Vagina (tissue), 2 donors: ENCODE measurements around the gene SACM1L. TPM values are rescaled to one million over a fixed set of nuclear protein-coding genes. Genes with fewer than 3 reads are reported as not detected.

Experiments used
- DNase-seq, 2 donors: peaks; one replicate each; pipeline ENCODE4 v3.0.0-alpha.2; 2017; ENCODE audit errors: extremely low spot score in 2 of 2
- H3K27ac ChIP-seq: fragments of 200-600 bp; sonication (generic); one replicate; pipeline ENCODE4 v1.5.1; 2019
- H3K27me3 ChIP-seq: fragments of 200-600 bp; sonication (generic); one replicate; pipeline ENCODE4 v1.5.1; 2019
- H3K36me3 ChIP-seq, 2 donors: fragments of 200-600 bp; sonication (generic); one replicate each; pipeline ENCODE4 v1.5.1; 2017 to 2019
- H3K4me1 ChIP-seq: fragments of 200-600 bp; sonication (generic); one replicate; pipeline ENCODE4 v1.5.1; 2019
- H3K4me3 ChIP-seq, 2 donors: fragments of 200-600 bp; sonication (generic); 1 replicate in 1 of 2; 2 replicates in 1 of 2; pipeline ENCODE4 v1.5.1; 2016 to 2019
- H3K9me3 ChIP-seq: fragments of 200-600 bp; sonication (generic); one replicate; pipeline ENCODE4 v1.5.1; 2019
- POLR2A ChIP-seq, 2 donors: fragments of 450-650 bp; IDR thresholded peaks; one replicate each; pipeline ENCODE4 v1.6.1; 2017; ENCODE audit warnings: antibody characterized with exemption in 2 of 2, mild to moderate bottlenecking in 2 of 2, moderate library complexity in 2 of 2
- POLR2AphosphoS5 ChIP-seq, 2 donors: sonication (generic); formaldehyde crosslinking; IDR thresholded peaks; one replicate each; pipeline ENCODE4 v1.9.0; 2017; ENCODE audit warnings: antibody characterized with exemption in 2 of 2, mild to moderate bottlenecking in 2 of 2, low read depth in 1 of 2; ENCODE audit not compliant: insufficient read depth in 1 of 2
- intact Hi-C: fragments of 100-400 bp; cut with DNase I; formaldehyde crosslinking; loops from one replicate; pipeline ENCODE4 v1.15.1; 2023
- total RNA-seq: library from RNA; depleted of rRNA; stranded (reverse); fragments of >200 nt; gene quantifications from one replicate; pipeline ENCODE4 v1.2.3, GENCODE V29; 2016
- TF ChIP-seq, protein P1 (sequence below), 3 experiments: fragments of 450-650 bp in 2 of 3; fragments of 200-600 bp in 1 of 3; sonication (generic) in 1 of 3; IDR thresholded peaks; one replicate each; pipeline ENCODE4 v1.5.1; 2017 to 2019; ENCODE audit warnings: antibody characterized with exemption in 3 of 3, mild to moderate bottlenecking in 2 of 3, moderate library complexity in 2 of 3

The SACM1L gene
- total RNA-seq, 1 donor from 2014 or later = 32.7 TPM

DNA sequence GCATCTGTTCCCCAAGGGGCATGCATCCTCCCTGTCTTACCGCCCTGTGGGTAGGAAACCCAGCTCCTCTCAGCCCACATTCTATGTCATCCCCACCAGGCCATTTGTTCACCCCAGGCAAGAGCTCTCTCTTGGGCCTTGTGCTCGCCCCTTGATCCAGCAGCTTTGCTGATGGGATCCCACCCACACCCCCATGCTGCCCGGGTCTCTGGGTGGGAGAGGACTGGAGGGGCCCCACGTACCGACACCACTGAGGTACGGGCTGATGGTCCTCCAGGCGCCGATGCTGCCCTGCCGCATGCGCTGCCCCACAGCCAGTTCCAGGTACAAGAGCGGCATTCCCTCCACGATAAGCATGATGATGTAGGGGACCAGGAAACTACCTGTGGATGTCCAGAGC lies 92.6 kb downstream of the SACM1L start:
- H3K4me1 ChIP-seq = no peaks in the 10 kb centered on the region
- H3K27ac ChIP-seq = no peak overlapping the region
- peak; percentile 44 to 79 for DNase-seq
- H3K4me3 ChIP-seq = no peak overlapping the region
- H3K36me3 ChIP-seq = no peaks in the 10 kb centered on the region
- intact Hi-C loops = no loop called here
- no peaks in the 10 kb centered on the region for H3K27me3 ChIP-seq
- TF ChIP-seq POLR2AphosphoS5 (IDR thresholded peaks at IDR 0.05; ENCODE audit: insufficient read depth in 1 of 2, low read depth in 1 of 2) (no peak), POLR2A (IDR thresholded peaks at IDR 0.05) (no peak)
- TF ChIP-seq, protein P1, sequence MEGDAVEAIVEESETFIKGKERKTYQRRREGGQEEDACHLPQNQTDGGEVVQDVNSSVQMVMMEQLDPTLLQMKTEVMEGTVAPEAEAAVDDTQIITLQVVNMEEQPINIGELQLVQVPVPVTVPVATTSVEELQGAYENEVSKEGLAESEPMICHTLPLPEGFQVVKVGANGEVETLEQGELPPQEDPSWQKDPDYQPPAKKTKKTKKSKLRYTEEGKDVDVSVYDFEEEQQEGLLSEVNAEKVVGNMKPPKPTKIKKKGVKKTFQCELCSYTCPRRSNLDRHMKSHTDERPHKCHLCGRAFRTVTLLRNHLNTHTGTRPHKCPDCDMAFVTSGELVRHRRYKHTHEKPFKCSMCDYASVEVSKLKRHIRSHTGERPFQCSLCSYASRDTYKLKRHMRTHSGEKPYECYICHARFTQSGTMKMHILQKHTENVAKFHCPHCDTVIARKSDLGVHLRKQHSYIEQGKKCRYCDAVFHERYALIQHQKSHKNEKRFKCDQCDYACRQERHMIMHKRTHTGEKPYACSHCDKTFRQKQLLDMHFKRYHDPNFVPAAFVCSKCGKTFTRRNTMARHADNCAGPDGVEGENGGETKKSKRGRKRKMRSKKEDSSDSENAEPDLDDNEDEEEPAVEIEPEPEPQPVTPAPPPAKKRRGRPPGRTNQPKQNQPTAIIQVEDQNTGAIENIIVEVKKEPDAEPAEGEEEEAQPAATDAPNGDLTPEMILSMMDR (IDR thresholded peaks at IDR 0.05) = no peak
- no peaks in the 10 kb centered on the region for H3K9me3 ChIP-seq

DNA sequence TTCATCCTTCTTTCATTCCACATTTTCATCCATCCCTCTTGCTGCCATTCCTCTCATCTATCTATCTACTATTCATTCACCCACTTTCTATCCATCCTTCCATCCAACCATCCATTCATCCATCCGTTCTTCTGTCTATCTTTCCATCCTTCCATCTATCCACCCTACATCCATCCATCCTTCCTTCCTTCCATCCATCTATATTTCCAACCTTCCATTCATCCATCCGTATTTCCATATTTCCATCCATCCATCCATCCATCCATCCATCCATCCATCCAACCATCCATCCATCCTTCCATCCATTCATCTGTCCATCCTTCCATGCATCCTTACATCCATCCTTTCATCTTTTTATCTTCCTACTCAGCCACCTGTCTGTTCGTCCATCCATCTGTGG lies 93.2 kb downstream of the SACM1L start:
- no peaks in the 10 kb centered on the region for H3K36me3 ChIP-seq
- no peak overlapping the region for H3K27ac ChIP-seq
- DNase-seq = no peak
- intact Hi-C loops = no loop called here
- no peaks in the 10 kb centered on the region for H3K9me3 ChIP-seq
- H3K4me3 ChIP-seq = no peak overlapping the region
- TF ChIP-seq, protein P1 (IDR thresholded peaks at IDR 0.05) = no peak
- no peaks in the 10 kb centered on the region for H3K27me3 ChIP-seq
- H3K4me1 ChIP-seq = no peaks in the 10 kb centered on the region

DNA sequence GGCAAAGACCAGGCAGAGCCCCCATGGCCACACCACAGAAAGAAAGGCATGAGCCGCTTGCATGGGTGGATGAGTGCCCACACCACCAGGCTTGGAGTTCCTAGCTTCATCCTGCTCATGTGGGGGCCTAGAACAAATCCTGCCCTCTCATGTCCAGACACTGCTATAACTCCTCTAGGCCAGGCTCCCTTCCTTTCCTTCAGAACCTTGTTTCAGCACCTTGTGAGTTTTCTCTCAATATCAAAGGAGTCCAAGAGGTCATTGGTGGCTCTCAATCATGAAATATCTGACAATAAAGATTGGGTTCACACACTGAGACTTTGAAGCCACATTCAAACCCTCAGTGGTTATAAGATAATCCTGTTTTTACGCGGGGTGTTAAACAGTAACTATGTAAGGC lies 94.5 kb downstream of the SACM1L start:
- no peak overlapping the region for H3K4me3 ChIP-seq
- no peaks in the 10 kb centered on the region for H3K4me1 ChIP-seq
- DNase-seq = peak in 1 of 2 donors; percentile 52
- H3K36me3 ChIP-seq = no peaks in the 10 kb centered on the region
- intact Hi-C loops = no loop called here
- H3K27ac ChIP-seq = no peak overlapping the region
- H3K9me3 ChIP-seq = no peaks in the 10 kb centered on the region
- TF ChIP-seq POLR2A (IDR thresholded peaks at IDR 0.05) = no peak
- TF ChIP-seq, protein P1 (IDR thresholded peaks at IDR 0.05) = no peak
- no peak for TF ChIP-seq POLR2AphosphoS5 (IDR thresholded peaks at IDR 0.05; ENCODE audit: insufficient read depth in 1 of 2, low read depth in 1 of 2)
- H3K27me3 ChIP-seq = no peaks in the 10 kb centered on the region

DNA sequence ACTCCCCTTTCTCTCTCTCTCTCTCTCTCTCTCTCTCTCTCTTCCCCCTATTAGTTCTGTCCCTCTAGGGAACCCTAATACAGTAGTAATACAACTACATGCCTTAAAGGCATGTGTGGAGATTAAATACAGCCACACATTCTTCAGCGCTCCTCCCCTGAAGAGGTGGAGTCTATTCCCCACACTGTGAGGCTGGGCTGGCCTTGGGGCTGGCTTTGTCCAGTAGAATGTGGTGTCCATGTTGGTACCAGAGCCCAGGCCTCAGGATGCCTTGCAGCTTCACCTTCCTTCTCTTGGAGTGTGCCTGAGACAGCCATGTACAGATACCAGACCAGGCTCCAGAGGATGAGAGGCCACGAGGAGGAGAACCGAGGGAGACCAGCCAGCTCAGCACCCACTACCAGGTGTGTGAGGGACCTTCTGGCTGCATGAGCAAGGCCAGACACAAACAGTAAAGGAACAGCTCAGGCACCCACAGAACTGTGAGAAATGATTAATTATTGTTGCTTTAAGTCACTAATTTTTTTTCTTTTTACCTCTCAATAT lies 96.5 kb downstream of the SACM1L start:
- H3K27me3 ChIP-seq = no peaks in the 10 kb centered on the region
- no peak overlapping the region for H3K4me3 ChIP-seq
- no peaks in the 10 kb centered on the region for H3K9me3 ChIP-seq
- H3K36me3 ChIP-seq = no peaks in the 10 kb centered on the region
- H3K27ac ChIP-seq = no peak overlapping the region
- DNase-seq = peak; percentile 58 to 82
- intact Hi-C loops = no loop called here
- no peaks in the 10 kb centered on the region for H3K4me1 ChIP-seq
- TF ChIP-seq POLR2AphosphoS5 (IDR thresholded peaks at IDR 0.05; ENCODE audit: insufficient read depth in 1 of 2, low read depth in 1 of 2) (no peak), POLR2A (IDR thresholded peaks at IDR 0.05) (no peak)
- TF ChIP-seq, protein P1 (IDR thresholded peaks at IDR 0.05) = no peak

DNA sequence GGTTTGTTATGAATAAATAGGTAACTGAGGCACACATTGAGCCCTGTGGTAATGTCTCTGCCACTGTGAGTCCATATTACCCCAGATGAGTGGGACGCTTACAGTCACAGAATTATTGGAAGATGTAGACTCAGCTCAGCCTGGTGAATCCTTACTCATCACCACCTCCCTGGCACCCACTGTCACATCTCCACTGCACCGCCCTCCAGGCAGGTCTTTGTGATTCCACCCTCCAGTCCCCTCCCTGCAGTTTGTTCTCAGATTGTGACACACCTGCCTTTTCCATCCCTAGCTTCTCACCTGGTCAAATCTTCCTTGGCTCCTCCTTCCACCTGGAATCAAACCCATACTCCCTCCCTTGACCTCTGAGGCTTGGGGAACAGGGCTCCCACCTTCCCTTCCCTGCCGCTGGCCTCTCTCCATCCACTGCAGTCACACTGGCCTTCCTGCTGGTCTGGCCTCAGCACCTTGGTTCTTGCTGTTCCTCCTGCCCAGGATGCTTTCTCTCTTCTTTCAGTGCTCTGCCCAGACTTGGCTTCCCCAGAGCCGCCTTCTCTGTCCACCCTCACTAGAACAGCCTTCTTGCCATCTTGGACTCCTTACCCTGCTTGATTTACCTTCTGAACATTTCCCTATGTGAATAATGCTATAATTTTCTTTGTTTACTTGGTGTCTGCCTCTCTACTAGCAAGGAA lies 97.8 kb downstream of the SACM1L start:
- no peaks in the 10 kb centered on the region for H3K9me3 ChIP-seq
- H3K4me3 ChIP-seq = no peak overlapping the region
- TF ChIP-seq POLR2AphosphoS5 (IDR thresholded peaks at IDR 0.05; ENCODE audit: insufficient read depth in 1 of 2, low read depth in 1 of 2) = no peak
- no peak for TF ChIP-seq POLR2A (IDR thresholded peaks at IDR 0.05)
- TF ChIP-seq, protein P1 (IDR thresholded peaks at IDR 0.05) = no peak
- no peaks in the 10 kb centered on the region for H3K36me3 ChIP-seq
- no peaks in the 10 kb centered on the region for H3K27me3 ChIP-seq
- H3K4me1 ChIP-seq = no peaks in the 10 kb centered on the region
- DNase-seq = peak; percentile 65 to 70
- intact Hi-C loops = no loop called here
- H3K27ac ChIP-seq = no peak overlapping the region
